Tibial nerve (tissue), 4 donors: Measurements from ENCODE around the gene GALNT1.

ENCODE experiments used
- CTCF ChIP-seq, 5 experiments: fragments of 200-600 bp in 3 of 5; fragments of 450-650 bp in 2 of 5; sonication (generic) in 3 of 5; IDR thresholded peaks; one replicate each; pipeline ENCODE4 v1.5.1; 2016 to 2019; ENCODE audit warnings: antibody characterized with exemption in 5 of 5, mild to moderate bottlenecking in 3 of 5, moderate library complexity in 2 of 5
- EP300 ChIP-seq, 2 donors: sonication (generic); formaldehyde crosslinking; IDR thresholded peaks; one replicate each; pipeline ENCODE4 v1.6.1; 2017; ENCODE audit warnings: antibody characterized with exemption in 2 of 2, mild to moderate bottlenecking in 1 of 2
- POLR2A ChIP-seq, 2 donors: fragments of 450-650 bp; IDR thresholded peaks; one replicate each; pipeline ENCODE4 v1.6.1; 2017; ENCODE audit warnings: antibody characterized with exemption in 2 of 2, mild to moderate bottlenecking in 2 of 2, moderate library complexity in 2 of 2

GRCh38 chr18:35635170-35635569 lies 53.6 kb downstream of the GALNT1 start:
- TF ChIP-seq CTCF (IDR thresholded peaks at IDR 0.05) (no peak), POLR2A (IDR thresholded peaks at IDR 0.05) (no peak), EP300 (IDR thresholded peaks at IDR 0.05) (no peak)
